GM12875 (cell line): Measurements from ENCODE around the gene MGAT3.

Experiments used
- H3K4me3 ChIP-seq: one replicate; pipeline ENCODE4 v1.5.1; 2011; ENCODE audit warnings: low read depth, low read length, control low read depth
- TF ChIP-seq, protein P1 (sequence below): IDR thresholded peaks from 2 replicates; pipeline ENCODE4 v1.5.1; 2011; ENCODE audit warnings: low read depth, mild to moderate bottlenecking, control low read depth, inconsistent platforms, low read length, moderate library complexity, borderline replicate concordance; ENCODE audit not compliant: insufficient read depth

MGAT3 gene

DNA sequence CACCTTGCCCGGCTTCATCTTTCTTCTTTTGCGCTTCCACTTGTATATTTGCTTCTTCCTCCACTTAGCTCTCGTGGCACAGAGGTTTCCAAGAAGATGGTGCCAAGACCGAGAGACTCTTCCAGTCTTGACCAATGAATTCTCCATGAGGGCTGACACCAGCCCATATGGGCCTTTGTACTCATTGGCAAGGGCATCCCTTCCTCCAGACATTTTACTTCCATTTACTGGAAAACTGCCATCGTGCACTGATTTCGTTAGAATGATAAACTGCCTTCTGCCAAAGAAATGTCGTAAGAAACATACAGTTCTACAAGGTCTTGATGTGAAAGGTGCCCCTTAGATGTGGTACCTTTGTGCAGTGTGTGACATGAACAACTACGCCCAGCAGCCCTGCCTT, 40.6 kb downstream of the MGAT3 start:
- no peak overlapping the region for H3K4me3 ChIP-seq
- TF ChIP-seq, protein P1, sequence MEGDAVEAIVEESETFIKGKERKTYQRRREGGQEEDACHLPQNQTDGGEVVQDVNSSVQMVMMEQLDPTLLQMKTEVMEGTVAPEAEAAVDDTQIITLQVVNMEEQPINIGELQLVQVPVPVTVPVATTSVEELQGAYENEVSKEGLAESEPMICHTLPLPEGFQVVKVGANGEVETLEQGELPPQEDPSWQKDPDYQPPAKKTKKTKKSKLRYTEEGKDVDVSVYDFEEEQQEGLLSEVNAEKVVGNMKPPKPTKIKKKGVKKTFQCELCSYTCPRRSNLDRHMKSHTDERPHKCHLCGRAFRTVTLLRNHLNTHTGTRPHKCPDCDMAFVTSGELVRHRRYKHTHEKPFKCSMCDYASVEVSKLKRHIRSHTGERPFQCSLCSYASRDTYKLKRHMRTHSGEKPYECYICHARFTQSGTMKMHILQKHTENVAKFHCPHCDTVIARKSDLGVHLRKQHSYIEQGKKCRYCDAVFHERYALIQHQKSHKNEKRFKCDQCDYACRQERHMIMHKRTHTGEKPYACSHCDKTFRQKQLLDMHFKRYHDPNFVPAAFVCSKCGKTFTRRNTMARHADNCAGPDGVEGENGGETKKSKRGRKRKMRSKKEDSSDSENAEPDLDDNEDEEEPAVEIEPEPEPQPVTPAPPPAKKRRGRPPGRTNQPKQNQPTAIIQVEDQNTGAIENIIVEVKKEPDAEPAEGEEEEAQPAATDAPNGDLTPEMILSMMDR, result no peak

GRCh38 chr22:39498368-39498767, 41.6 kb downstream of the MGAT3 start:
- TF ChIP-seq, protein P1, result no peak
- no peak overlapping the region for H3K4me3 ChIP-seq

DNA sequence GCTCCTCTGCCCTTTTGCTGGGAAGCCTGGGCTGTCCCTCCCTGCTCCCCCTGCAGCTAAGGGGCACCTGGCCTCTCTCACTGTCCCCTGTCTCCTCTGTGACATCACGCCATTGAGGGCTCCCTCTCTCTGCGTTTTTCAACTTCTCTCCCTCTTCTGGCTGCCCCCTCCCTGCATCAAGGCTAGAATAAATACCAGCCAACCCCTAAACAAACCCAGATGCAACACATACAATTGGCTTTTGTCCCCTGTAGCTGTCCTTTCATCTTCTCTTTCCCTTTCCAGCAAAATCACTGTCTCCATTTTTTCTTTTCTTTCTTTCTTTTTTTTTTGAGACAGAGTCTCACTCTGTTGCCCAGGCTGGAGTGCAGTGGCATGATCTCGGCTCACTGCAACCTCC, 42.0 kb downstream of the MGAT3 start:
- TF ChIP-seq, protein P1, result no peak
- no peak overlapping the region for H3K4me3 ChIP-seq

DNA sequence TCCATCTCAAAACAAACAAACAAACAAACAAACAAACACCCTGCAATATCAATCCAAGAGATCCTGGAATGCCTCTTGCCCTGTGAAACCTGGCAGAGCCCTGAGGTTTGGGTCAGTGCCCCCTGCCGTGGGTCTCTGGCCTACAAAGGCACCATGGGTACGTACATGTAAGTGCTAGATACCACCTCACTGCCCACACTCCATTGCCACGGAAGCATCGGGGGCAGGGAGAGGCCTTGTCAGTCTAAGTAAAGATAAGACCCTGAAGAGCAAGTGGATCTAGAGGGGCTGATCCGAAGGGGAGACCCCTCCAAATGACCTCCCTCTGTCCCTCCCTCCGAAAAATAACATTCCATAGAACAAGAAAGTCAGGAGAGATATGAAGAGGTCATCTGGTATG, 43.3 kb downstream of the MGAT3 start:
- TF ChIP-seq, protein P1, result no peak
- no peak overlapping the region for H3K4me3 ChIP-seq

GRCh38 chr22:39501644-39502108, 44.9 kb downstream of the MGAT3 start:
- TF ChIP-seq, protein P1, result no peak
- H3K4me3 ChIP-seq, result peak overlapping the region; percentile 97

DNA sequence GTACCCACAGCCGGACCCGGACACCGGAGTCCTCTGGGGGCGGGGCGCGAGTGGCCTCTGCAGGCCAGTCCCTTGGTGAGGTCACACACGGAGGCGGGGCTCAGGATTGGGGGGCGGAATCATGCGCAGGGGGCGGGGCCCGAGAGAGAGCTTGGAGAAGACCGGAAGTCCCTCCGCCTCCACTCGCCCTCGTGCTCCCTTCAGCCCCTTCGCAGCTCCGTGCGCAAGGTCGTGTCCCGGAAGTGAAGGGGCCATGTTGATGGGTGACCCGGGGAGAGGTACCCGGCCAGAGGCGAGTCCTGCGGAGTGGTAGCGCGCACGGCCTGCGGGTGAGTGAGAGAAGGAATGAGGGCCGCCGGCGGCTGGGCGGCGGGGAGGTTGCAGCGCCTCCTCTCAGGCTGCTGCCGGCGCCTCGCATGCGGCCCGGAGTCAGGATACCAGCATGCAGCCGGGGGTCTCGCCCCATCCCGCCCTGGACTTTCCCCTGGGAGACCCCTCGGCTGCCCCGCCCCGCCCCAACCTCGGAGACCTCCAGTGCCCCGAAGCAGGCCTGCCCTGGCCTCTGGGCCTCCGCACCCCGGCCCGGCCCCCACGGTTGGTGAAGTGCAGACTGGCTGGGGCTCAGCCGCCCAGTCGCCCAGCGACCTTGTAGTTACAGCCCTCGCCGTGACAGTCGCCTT, 45.4 kb downstream of the MGAT3 start, which contains the start of gene MIEF1:
MIEF1 (plus strand) TSS at position 182 of the 680 bp plus-strand sequence. CDS start 9,005 bp downstream, outside the sequence.
- TF ChIP-seq, protein P1, result no peak
- peak within 1 kb of the TSS; percentile 97 for H3K4me3 ChIP-seq

DNA sequence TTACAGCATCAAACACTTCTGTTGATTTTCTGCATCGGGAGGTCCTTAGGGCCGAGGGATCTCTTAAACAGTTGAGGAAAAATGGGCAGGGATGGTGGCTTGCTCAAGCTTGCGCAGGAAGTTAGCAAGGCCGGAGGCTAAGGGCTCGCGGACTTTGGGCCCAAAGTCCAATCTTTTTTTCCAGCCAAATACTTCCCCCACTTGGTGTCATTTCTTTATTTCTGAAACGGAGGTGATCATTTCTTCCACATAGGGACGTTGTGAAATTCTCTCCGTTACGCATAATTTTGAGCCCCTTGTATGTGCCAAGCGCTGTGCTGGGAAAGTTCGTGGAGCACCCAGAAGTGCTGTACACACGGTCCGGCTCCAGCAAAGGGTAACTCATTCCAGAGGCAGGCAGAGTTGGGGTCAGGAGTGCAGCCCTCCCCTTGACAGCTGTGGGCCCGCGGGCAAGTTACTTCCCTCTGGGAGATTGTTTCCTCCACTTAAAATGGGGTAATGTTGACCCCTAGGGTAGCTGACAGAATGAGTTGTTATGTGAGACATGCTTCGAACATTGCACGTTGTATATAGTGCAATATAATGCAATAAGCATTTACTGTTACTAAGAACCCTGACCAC, 46.1 kb downstream of the MGAT3 start:
- TF ChIP-seq, protein P1, result no peak
- H3K4me3 ChIP-seq, result peak overlapping the region; percentile 97
